WTC11 (cell line): ENCODE results near the gene BTBD2. TPM values are rescaled to one million over a fixed set of nuclear protein-coding genes. Genes with fewer than 3 reads are reported as not detected.
A peak's percentile ranks its signal among the peaks of the same experiment; 100 is the strongest.

Experiments used
- ATAC-seq: fragments of 200-7000 bp; cut with Tn5 transposase; 2 replicates; pipeline ENCODE4 v1.10.0; 2021; ENCODE audit warnings: mild to moderate bottlenecking, moderate library complexity
- CTCF ChIA-PET: fragments of 300-600 bp; sonication (Branson Sonifier 250); formaldehyde crosslinking; loops from one replicate; lab custom pipeline; 2021; ENCODE audit warnings: antibody characterized with exemption; lab: Charles Lee
- POLR2A ChIA-PET: fragments of 350-600 bp; sonication (Branson Sonifier 250); formaldehyde crosslinking; loops from one replicate; lab custom pipeline; 2021; ENCODE audit warnings: antibody characterized with exemption; lab: Charles Lee
- DNase-seq: peaks from one replicate; pipeline ENCODE4 v3.0.0; 2021; ENCODE audit warnings: low spot score
- H3K27ac Mint-ChIP-seq: 2 replicates; pipeline ENCODE4 v1.8.0; 2021; ENCODE audit warnings: mixed read lengths
- H3K27me3 Mint-ChIP-seq: 2 replicates; pipeline ENCODE4 v1.8.0; 2021; ENCODE audit warnings: low read depth, mild to moderate bottlenecking, moderate library complexity, mixed read lengths
- H3K36me3 Mint-ChIP-seq: 2 replicates; pipeline ENCODE4 v1.8.0; 2021; ENCODE audit warnings: mixed read lengths
- H3K4me1 Mint-ChIP-seq: 2 replicates; pipeline ENCODE4 v1.8.0; 2022; ENCODE audit warnings: mixed read lengths
- H3K4me3 Mint-ChIP-seq: 2 replicates; pipeline ENCODE4 v1.8.0; 2021; ENCODE audit warnings: mild to moderate bottlenecking, moderate library complexity, mixed read lengths
- H3K9me3 Mint-ChIP-seq: 2 replicates; pipeline ENCODE4 v1.8.0; 2021; ENCODE audit warnings: mixed read lengths
- ELF4 ChIP-seq: sonication (generic); formaldehyde crosslinking; IDR thresholded peaks from 2 replicates; pipeline ENCODE4 v1.8.1; 2022; ENCODE audit warnings: low read depth, mild to moderate bottlenecking, moderate library complexity, missing genetic modification reagents
- ESRRA ChIP-seq: sonication (generic); formaldehyde crosslinking; IDR thresholded peaks from 2 replicates; pipeline ENCODE4 v1.8.1; 2022; ENCODE audit warnings: mild to moderate bottlenecking, missing genetic modification reagents, borderline replicate concordance
- GABPB1 ChIP-seq: sonication (generic); formaldehyde crosslinking; IDR thresholded peaks from 2 replicates; pipeline ENCODE4 v1.8.1; 2023; ENCODE audit warnings: mild to moderate bottlenecking, missing genetic modification reagents
- OVOL2 ChIP-seq: fragments of 250-450 bp; sonication (Bioruptor Pico); IDR thresholded peaks from 2 replicates; pipeline ENCODE4 v1.9.0; 2021; ENCODE audit warnings: mild to moderate bottlenecking, borderline replicate concordance
- RORB ChIP-seq: fragments of 250-450 bp; sonication (Bioruptor Pico); IDR thresholded peaks from 2 replicates; pipeline ENCODE4 v1.9.0; 2021; ENCODE audit warnings: mild to moderate bottlenecking
- SMAD4 ChIP-seq: sonication (generic); formaldehyde crosslinking; IDR thresholded peaks from 2 replicates; pipeline ENCODE4 v1.8.0; 2022; ENCODE audit warnings: mild to moderate bottlenecking, missing genetic modification reagents
- SOX15 ChIP-seq: fragments of 250-450 bp; sonication (Bioruptor Pico); IDR thresholded peaks from 2 replicates; pipeline ENCODE4 v1.9.0; 2021; ENCODE audit warnings: mild to moderate bottlenecking
- total RNA-seq: library from RNA; stranded (reverse); gene quantifications from 3 replicates; pipeline ENCODE4 v1.2.3, GENCODE V29; 2021
- TF ChIP-seq, protein P1 (sequence below): sonication (generic); formaldehyde crosslinking; IDR thresholded peaks from 2 replicates; pipeline ENCODE4 v1.8.1; 2023; ENCODE audit warnings: mild to moderate bottlenecking, missing genetic modification reagents, moderate library complexity
- TF ChIP-seq, protein P2 (sequence below): fragments of 250-450 bp; sonication (Bioruptor Pico); IDR thresholded peaks from 2 replicates; pipeline ENCODE4 v1.9.0; 2021; ENCODE audit warnings: moderate library complexity, mild to moderate bottlenecking, inconsistent platforms, borderline replicate concordance
- TF ChIP-seq, protein P3 (sequence below): sonication (generic); formaldehyde crosslinking; conservative IDR thresholded peaks from 2 replicates; pipeline ENCODE4 v1.8.1; 2022; ENCODE audit warnings: mild to moderate bottlenecking, missing genetic modification reagents
- TF ChIP-seq, protein P4 (sequence below): sonication (generic); formaldehyde crosslinking; IDR thresholded peaks from 2 replicates; pipeline ENCODE4 v1.8.1; 2022; ENCODE audit warnings: low read depth, missing genetic modification reagents, borderline replicate concordance
- TF ChIP-seq, protein P5 (sequence below): sonication (generic); formaldehyde crosslinking; IDR thresholded peaks from 2 replicates; pipeline ENCODE4 v1.8.1; 2023; ENCODE audit warnings: mild to moderate bottlenecking, missing genetic modification reagents, borderline replicate concordance
- TF ChIP-seq, protein P6 (sequence below): sonication (generic); formaldehyde crosslinking; IDR thresholded peaks from 2 replicates; pipeline ENCODE4 v1.8.1; 2022; ENCODE audit warnings: missing genetic modification reagents, borderline replicate concordance
- TF ChIP-seq, protein P7 (sequence below): fragments of 250-450 bp; sonication (Bioruptor Pico); IDR thresholded peaks from 2 replicates; pipeline ENCODE4 v1.9.0; 2021; ENCODE audit warnings: mild to moderate bottlenecking
- TF ChIP-seq, protein P8 (sequence below): sonication (generic); formaldehyde crosslinking; IDR thresholded peaks from 2 replicates; pipeline ENCODE4 v1.8.1; 2023; ENCODE audit warnings: mild to moderate bottlenecking, missing genetic modification reagents, moderate library complexity

Gene BTBD2
- total RNA-seq, 1 experiment from 2014 or later, result 106 TPM

DNA sequence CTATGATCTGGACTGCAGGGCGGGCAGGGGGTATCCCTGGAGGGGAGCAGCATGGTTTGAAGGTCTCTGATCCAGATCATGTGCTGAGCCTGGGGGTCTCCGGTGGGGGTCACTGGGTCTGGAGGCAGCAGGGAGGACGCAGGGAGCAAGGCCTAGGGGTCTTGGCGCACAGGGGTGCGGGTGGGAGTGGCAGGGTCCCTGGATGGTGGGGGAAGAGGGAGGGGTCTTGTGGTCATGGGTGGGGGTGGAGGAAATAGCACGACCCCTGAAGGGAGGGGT lies 1.9 kb downstream of the BTBD2 start:
- Mint-ChIP-seq H3K27ac (no peak overlapping the region), H3K4me3 (peak overlapping the region; percentile 22; the same call in 1 of the 2 replicates), H3K36me3 (peaks cover 21% of the 10 kb centered on the region), H3K9me3 (no peaks in the 10 kb centered on the region), H3K4me1 (peaks cover 4% of the 10 kb centered on the region), H3K27me3 (peaks cover 9% of the 10 kb centered on the region)
- TF ChIP-seq, protein P1, sequence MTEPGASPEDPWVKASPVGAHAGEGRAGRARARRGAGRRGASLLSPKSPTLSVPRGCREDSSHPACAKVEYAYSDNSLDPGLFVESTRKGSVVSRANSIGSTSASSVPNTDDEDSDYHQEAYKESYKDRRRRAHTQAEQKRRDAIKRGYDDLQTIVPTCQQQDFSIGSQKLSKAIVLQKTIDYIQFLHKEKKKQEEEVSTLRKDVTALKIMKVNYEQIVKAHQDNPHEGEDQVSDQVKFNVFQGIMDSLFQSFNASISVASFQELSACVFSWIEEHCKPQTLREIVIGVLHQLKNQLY, result no peak
- TF ChIP-seq ELF4 (CRISPR knock-in tag), result no peak
- TF ChIP-seq, protein P2, sequence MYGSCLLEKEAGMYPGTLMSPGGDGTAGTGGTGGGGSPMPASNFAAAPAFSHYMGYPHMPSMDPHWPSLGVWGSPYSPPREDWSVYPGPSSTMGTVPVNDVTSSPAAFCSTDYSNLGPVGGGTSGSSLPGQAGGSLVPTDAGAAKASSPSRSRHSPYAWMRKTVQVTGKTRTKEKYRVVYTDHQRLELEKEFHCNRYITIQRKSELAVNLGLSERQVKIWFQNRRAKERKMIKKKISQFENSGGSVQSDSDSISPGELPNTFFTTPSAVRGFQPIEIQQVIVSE, result no peak
- ChIA-PET CTCF (no interaction called here), POLR2A (no interaction called here)
- DNase-seq, result no peak
- ATAC-seq, result no peak

DNA sequence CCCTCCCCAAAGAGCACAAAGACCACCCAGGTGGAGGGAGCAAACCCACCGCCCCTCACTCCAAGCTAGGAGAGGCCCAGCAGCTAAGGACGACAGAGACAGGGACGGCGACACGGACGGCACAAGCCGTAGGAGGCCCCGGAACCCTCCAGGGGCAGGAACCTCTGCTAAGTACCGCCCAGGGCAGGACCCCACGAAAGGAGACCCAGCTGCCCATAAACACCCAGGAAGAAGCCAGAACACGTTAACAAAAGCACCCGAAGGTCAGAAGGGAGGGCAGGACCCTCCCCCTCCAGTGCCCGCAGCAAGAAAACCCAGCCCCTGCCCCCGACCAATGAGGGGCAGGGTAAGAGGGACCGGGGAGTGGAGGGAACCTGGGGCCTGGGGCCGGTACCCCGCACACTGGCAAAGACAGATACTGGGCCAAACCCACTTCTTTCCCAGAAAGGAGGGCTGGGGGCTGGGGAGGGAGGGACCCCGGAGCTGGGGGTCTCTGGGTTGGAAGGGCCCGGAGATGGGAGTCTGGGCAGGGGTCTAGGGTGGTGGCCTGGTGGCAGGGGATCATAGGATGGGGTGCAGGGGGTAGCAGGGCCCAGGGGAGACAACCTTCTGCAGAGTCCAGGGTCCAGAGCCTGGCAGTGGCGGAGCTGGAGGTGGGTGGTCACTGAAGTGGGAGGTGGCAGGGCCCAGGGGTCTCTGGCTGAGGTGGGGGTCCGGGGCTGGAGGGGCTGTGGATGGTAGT lies 2.4 kb downstream of the BTBD2 start:
- DNase-seq (no peak), ATAC-seq (no peak; the same call in 1 of the 2 replicates)
- TF ChIP-seq SOX15 (CRISPR knock-in tag), result no peak
- no peak for TF ChIP-seq ESRRA (CRISPR knock-in tag)
- TF ChIP-seq, protein P3, sequence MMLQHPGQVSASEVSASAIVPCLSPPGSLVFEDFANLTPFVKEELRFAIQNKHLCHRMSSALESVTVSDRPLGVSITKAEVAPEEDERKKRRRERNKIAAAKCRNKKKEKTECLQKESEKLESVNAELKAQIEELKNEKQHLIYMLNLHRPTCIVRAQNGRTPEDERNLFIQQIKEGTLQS, result no peak
- CTCF ChIA-PET, result interaction anchor here (0.9 kb wide), 1 partner anchor 22 kb away, joined by 3 read pairs; no protein-coding TSS in a partner anchor
- peaks cover 4% of the 10 kb centered on the region for H3K4me1 Mint-ChIP-seq
- POLR2A ChIA-PET, result interaction anchor here (0.5 to 0.6 kb wide), 2 partner anchors 30 to 220 kb away, joined by 5 to 7 read pairs; no protein-coding TSS in a partner anchor
- H3K36me3 Mint-ChIP-seq, result peaks cover 21% of the 10 kb centered on the region
- peaks cover 14% of the 10 kb centered on the region for H3K27me3 Mint-ChIP-seq
- no peak overlapping the region for H3K27ac Mint-ChIP-seq
- H3K4me3 Mint-ChIP-seq, result peak overlapping the region; percentile 50
- H3K9me3 Mint-ChIP-seq, result no peaks in the 10 kb centered on the region

DNA sequence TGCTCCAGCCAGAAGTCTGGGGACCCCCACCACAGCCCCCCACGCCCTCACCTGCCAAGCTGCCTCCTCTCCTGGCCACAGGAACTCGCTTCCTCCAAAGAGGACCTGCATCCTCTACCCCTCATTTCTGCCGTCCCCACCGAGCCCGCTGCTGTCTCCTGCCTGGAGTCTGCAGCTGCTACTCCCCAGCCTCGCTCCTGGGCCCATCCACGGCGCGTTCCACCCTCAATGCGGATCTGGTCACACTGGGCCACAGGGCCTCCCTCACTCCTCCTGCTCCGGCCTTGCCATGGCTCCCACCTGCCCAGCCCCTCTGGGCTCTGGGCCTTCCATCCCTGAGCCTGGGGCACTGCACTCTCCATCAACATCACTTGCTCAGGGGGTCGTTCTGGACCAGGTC lies 4.3 kb downstream of the BTBD2 start:
- TF ChIP-seq, protein P3, result no peak
- TF ChIP-seq, protein P4, sequence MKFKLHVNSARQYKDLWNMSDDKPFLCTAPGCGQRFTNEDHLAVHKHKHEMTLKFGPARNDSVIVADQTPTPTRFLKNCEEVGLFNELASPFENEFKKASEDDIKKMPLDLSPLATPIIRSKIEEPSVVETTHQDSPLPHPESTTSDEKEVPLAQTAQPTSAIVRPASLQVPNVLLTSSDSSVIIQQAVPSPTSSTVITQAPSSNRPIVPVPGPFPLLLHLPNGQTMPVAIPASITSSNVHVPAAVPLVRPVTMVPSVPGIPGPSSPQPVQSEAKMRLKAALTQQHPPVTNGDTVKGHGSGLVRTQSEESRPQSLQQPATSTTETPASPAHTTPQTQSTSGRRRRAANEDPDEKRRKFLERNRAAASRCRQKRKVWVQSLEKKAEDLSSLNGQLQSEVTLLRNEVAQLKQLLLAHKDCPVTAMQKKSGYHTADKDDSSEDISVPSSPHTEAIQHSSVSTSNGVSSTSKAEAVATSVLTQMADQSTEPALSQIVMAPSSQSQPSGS (CRISPR knock-in tag), result no peak
- TF ChIP-seq GABPB1 (CRISPR knock-in tag) (no peak), SMAD4 (no peak), OVOL2 (CRISPR knock-in tag) (no peak), RORB (CRISPR knock-in tag) (no peak), SOX15 (CRISPR knock-in tag) (no peak)
- TF ChIP-seq, protein P5, sequence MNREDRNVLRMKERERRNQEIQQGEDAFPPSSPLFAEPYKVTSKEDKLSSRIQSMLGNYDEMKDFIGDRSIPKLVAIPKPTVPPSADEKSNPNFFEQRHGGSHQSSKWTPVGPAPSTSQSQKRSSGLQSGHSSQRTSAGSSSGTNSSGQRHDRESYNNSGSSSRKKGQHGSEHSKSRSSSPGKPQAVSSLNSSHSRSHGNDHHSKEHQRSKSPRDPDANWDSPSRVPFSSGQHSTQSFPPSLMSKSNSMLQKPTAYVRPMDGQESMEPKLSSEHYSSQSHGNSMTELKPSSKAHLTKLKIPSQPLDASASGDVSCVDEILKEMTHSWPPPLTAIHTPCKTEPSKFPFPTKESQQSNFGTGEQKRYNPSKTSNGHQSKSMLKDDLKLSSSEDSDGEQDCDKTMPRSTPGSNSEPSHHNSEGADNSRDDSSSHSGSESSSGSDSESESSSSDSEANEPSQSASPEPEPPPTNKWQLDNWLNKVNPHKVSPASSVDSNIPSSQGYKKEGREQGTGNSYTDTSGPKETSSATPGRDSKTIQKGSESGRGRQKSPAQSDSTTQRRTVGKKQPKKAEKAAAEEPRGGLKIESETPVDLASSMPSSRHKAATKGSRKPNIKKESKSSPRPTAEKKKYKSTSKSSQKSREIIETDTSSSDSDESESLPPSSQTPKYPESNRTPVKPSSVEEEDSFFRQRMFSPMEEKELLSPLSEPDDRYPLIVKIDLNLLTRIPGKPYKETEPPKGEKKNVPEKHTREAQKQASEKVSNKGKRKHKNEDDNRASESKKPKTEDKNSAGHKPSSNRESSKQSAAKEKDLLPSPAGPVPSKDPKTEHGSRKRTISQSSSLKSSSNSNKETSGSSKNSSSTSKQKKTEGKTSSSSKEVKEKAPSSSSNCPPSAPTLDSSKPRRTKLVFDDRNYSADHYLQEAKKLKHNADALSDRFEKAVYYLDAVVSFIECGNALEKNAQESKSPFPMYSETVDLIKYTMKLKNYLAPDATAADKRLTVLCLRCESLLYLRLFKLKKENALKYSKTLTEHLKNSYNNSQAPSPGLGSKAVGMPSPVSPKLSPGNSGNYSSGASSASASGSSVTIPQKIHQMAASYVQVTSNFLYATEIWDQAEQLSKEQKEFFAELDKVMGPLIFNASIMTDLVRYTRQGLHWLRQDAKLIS (CRISPR knock-in tag), result no peak
- TF ChIP-seq, protein P6, sequence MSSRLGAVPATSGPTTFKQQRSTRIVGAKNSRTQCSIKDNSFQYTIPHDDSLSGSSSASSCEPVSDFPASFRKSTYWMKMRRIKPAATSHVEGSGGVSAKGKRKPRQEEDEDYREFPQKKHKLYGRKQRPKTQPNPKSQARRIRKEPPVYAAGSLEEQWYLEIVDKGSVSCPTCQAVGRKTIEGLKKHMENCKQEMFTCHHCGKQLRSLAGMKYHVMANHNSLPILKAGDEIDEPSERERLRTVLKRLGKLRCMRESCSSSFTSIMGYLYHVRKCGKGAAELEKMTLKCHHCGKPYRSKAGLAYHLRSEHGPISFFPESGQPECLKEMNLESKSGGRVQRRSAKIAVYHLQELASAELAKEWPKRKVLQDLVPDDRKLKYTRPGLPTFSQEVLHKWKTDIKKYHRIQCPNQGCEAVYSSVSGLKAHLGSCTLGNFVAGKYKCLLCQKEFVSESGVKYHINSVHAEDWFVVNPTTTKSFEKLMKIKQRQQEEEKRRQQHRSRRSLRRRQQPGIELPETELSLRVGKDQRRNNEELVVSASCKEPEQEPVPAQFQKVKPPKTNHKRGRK (CRISPR knock-in tag), result no peak
- TF ChIP-seq, protein P7, sequence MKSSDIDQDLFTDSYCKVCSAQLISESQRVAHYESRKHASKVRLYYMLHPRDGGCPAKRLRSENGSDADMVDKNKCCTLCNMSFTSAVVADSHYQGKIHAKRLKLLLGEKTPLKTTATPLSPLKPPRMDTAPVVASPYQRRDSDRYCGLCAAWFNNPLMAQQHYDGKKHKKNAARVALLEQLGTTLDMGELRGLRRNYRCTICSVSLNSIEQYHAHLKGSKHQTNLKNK (CRISPR knock-in tag), result no peak
- TF ChIP-seq, protein P8, sequence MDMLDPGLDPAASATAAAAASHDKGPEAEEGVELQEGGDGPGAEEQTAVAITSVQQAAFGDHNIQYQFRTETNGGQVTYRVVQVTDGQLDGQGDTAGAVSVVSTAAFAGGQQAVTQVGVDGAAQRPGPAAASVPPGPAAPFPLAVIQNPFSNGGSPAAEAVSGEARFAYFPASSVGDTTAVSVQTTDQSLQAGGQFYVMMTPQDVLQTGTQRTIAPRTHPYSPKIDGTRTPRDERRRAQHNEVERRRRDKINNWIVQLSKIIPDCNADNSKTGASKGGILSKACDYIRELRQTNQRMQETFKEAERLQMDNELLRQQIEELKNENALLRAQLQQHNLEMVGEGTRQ (CRISPR knock-in tag), result no peak
- Mint-ChIP-seq H3K9me3 (no peaks in the 10 kb centered on the region), H3K27ac (no peak overlapping the region), H3K4me1 (peaks cover 4% of the 10 kb centered on the region), H3K36me3 (peaks cover 21% of the 10 kb centered on the region), H3K4me3 (no peak overlapping the region), H3K27me3 (peaks cover 15% of the 10 kb centered on the region)
- ChIA-PET CTCF (interaction anchor here (0.7 kb wide), 1 partner anchor 135 kb away, joined by 3 read pairs; no protein-coding TSS in a partner anchor), POLR2A (interaction anchor here (0.5 kb wide), 1 partner anchor 81 kb away, joined by 4 read pairs; no protein-coding TSS in a partner anchor)
- DNase-seq, result no peak
- no peak for ATAC-seq
